ENCODE measurements around the gene KRTAP1-1.

Gene KRTAP1-1

DNA sequence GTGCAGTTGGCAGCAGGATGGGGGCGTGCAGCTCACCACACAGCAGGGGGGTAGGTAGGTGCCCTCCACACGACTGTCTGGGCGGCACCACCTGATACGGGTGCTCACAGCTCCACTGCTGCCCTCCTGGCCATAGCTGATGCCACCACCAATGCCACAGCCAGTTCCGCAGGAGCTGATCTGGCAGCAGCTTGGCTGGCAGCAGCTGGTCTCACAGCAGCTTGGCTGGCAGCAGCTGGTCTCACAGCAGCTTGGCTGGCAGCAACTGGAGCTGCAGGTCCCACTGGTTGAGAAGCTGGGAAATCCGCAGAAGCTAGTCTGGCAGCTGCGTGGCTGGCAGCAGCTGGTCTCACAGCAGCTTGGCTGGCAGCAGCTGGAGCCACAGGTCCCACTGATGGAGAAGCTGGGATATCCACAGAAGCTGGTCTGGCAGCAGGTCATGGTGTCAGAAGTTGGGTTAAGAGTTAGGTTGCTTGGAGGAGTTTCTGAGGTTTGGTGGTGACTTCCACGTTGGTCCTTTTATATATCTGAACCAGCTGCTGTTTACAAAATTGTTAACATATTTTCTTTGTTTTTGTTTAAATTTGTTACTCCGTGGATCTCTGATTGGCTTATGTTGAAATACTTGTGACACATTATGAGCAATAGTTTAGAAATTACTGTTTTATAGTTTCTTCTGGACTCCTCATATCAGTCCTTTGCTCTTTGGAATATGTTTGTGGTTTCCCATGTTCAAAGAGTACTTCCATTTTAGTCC is 14.4 kb downstream of the KRTAP1-1 start, which contains the start of gene KRTAP1-5:
TSS of gene KRTAP1-5 (minus strand) at position 494 of the 757 bp plus-strand sequence. CDS start at position 441, 53 bp downstream.
- H3K4me3 ChIP-seq (replicated peaks; ENCODE audit: low read depth, low read length), result no peak within 1 kb of the TSS
- TF ChIP-seq, protein P1, sequence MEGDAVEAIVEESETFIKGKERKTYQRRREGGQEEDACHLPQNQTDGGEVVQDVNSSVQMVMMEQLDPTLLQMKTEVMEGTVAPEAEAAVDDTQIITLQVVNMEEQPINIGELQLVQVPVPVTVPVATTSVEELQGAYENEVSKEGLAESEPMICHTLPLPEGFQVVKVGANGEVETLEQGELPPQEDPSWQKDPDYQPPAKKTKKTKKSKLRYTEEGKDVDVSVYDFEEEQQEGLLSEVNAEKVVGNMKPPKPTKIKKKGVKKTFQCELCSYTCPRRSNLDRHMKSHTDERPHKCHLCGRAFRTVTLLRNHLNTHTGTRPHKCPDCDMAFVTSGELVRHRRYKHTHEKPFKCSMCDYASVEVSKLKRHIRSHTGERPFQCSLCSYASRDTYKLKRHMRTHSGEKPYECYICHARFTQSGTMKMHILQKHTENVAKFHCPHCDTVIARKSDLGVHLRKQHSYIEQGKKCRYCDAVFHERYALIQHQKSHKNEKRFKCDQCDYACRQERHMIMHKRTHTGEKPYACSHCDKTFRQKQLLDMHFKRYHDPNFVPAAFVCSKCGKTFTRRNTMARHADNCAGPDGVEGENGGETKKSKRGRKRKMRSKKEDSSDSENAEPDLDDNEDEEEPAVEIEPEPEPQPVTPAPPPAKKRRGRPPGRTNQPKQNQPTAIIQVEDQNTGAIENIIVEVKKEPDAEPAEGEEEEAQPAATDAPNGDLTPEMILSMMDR (IDR thresholded peaks at IDR 0.05; ENCODE audit: low read depth, low read length, missing control alignments), result no peak
- DNase-seq (ENCODE audit: extremely low read depth, low read depth), result peak; percentile 52

DNA sequence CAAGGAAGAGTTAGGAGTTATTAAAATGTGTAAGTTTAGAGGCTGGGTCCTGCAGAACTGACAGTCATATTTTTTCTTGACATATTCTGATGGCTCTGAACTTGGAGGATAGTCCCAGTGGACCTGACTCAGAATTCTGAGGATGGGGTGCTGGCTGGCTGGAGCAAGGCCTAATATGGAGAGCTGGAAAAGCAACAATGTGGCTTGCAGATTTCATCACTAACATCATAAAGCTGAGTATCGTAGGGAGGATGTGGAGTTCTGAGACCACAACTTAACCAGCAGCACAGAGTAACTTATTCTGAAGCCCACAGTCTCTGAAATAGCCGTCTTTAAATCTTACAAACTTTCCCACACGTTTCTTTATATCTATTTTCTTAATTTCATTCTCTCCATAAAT is 16.6 kb downstream of the KRTAP1-1 start:
- TF ChIP-seq, protein P1 (IDR thresholded peaks at IDR 0.05; ENCODE audit: low read depth, low read length, missing control alignments), result no peak
- DNase-seq (ENCODE audit: extremely low read depth, low read depth), result no peak
- H3K4me3 ChIP-seq (replicated peaks; ENCODE audit: low read depth, low read length), result no peak overlapping the region

DNA sequence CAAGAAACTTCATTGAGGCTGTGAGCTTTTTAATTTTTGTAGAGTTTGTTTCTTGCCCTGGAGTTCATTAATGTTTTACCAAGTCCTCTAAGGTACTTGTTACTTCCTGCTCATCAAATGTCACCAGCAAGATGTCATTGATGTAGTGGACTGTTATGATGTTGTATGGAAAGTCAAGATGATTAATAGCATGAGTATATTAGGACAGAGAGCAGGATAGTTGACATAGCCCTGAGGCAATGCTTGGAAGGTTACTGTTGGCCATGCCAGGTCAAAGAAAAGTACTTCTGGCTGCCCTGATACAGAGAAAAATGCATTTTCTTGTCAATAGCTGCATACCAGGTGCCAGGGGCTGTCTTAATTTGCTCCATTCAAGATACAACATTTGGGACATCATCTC is 20.9 kb downstream of the KRTAP1-1 start:
- no peak for DNase-seq (ENCODE audit: extremely low read depth, low read depth)
- TF ChIP-seq, protein P1 (IDR thresholded peaks at IDR 0.05; ENCODE audit: low read depth, low read length, missing control alignments), result no peak
- H3K4me3 ChIP-seq (replicated peaks; ENCODE audit: low read depth, low read length), result no peak overlapping the region

- no peak for DNase-seq (ENCODE audit: extremely low read depth, low read depth)
- H3K4me3 ChIP-seq (replicated peaks; ENCODE audit: low read depth, low read length), result no peak overlapping the region
- TF ChIP-seq, protein P1 (IDR thresholded peaks at IDR 0.05; ENCODE audit: low read depth, low read length, missing control alignments), result no peak
These were observed 21.8 kb downstream of the KRTAP1-1 start for GRCh38 chr17:41019415-41019814.

- no peak for DNase-seq (ENCODE audit: extremely low read depth, low read depth)
- TF ChIP-seq, protein P1 (IDR thresholded peaks at IDR 0.05; ENCODE audit: low read depth, low read length, missing control alignments), result no peak
- H3K4me3 ChIP-seq (replicated peaks; ENCODE audit: low read depth, low read length), result no peak overlapping the region
These were observed 22.7 kb downstream of the KRTAP1-1 start for GRCh38 chr17:41018541-41018940.

DNA sequence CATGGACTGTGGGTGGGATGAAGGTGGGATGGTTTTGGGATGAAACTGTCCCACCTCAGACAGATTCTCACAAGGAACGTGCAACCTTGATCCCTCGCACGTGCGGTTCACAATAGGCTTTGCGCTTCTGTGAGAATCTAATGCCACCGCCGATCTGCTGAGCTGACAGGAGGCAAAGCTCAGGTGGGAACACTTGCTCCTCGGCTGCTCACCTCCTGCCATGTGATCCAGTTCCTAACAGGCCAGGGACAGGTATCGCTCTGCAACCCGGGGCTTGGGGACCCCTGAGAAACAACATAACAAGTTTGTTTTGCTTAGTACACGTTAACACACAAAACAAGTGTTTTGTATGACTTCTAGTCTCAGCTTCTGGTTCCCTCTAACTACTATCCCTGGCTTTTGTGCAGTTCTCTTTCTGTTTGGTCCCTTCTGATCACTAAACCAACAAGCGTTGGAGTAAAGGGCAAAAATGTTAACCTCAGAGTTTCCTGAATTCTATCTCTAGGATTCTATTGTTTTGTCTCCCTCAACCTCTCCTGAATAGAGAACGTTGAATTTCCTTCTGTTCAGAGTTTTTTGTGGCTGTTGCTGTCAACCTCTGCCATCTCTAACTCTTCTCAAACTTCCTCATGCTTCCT is 24.6 kb downstream of the KRTAP1-1 start:
- TF ChIP-seq, protein P1 (IDR thresholded peaks at IDR 0.05; ENCODE audit: low read depth, low read length, missing control alignments), result no peak
- no peak overlapping the region for H3K4me3 ChIP-seq (replicated peaks; ENCODE audit: low read depth, low read length)
- DNase-seq (ENCODE audit: extremely low read depth, low read depth), result no peak

Measured in HFF-Myc (cell line).